Omental fat pad (tissue), 4 donors: Measurements from ENCODE around the gene PRKCA. TPM values are rescaled to one million over a fixed set of nuclear protein-coding genes. Genes with fewer than 3 reads are reported as not detected.
A peak's percentile ranks its signal among the peaks of the same experiment; 100 is the strongest.

Source experiments
- ATAC-seq: fragments of 150-250 bp; one replicate; pipeline ENCODE4 v1.9.1; 2016; ENCODE audit warnings: mild to moderate bottlenecking, moderate library complexity; ENCODE audit not compliant: low FRiP score
- DNase-seq: peaks from one replicate; pipeline ENCODE4 v3.0.0-alpha.2; 2019; ENCODE audit warnings: low spot score
- CTCF ChIP-seq, 3 donors: fragments of 450-650 bp; IDR thresholded peaks; one replicate each; pipeline ENCODE4 v1.5.1; 2016 to 2017; ENCODE audit warnings: antibody characterized with exemption in 3 of 3, mild to moderate bottlenecking in 3 of 3, moderate library complexity in 2 of 3
- total RNA-seq, 4 donors: library from RNA; depleted of rRNA; stranded (reverse); fragments of >200 nt; gene quantifications; one replicate each; pipeline ENCODE4 v1.1.0, GENCODE V29; 2016

Gene PRKCA
- total RNA-seq, 4 donors from 2014 or later: 6.7 to 14.3 (median 10.3) TPM

GRCh38 chr17:66519154-66519553 is 216.7 kb downstream of the PRKCA start:
- no peak for ATAC-seq
- DNase-seq: no peak
- TF ChIP-seq CTCF (IDR thresholded peaks at IDR 0.05): no peak

- no peak for TF ChIP-seq CTCF (IDR thresholded peaks at IDR 0.05)
- ATAC-seq (no peak), DNase-seq (no peak)
These were observed 218.6 kb downstream of the PRKCA start for GRCh38 chr17:66520999-66521398.

GRCh38 chr17:66522591-66523272 is 220.3 kb downstream of the PRKCA start:
- ATAC-seq (peak; percentile 74), DNase-seq (no peak)
- no peak for TF ChIP-seq CTCF (IDR thresholded peaks at IDR 0.05)

GRCh38 chr17:66523378-66524200 is 221.2 kb downstream of the PRKCA start:
- no peak for DNase-seq
- TF ChIP-seq CTCF (IDR thresholded peaks at IDR 0.05): no peak
- ATAC-seq: no peak

GRCh38 chr17:66524877-66525276 is 222.5 kb downstream of the PRKCA start:
- DNase-seq: no peak
- ATAC-seq: no peak
- no peak for TF ChIP-seq CTCF (IDR thresholded peaks at IDR 0.05)

- no peak for DNase-seq
- no peak for TF ChIP-seq CTCF (IDR thresholded peaks at IDR 0.05)
- no peak for ATAC-seq
These were observed 222.9 kb downstream of the PRKCA start for GRCh38 chr17:66525338-66525737.
